Activated CD8-positive, alpha-beta T cell treated with anti-CD3 and anti-CD28 coated beads for 36 hours (primary cell): Measurements from ENCODE around the gene NUP210. TPM values are rescaled to one million over a fixed set of nuclear protein-coding genes. Genes with fewer than 3 reads are reported as not detected.

Experiments used
- ATAC-seq: fragments of 200-7000 bp; cut with Tn5 transposase; one replicate; pipeline ENCODE4 v1.10.0; 2021; ENCODE audit warnings: mild to moderate bottlenecking, moderate library complexity
- CTCF ChIA-PET: fragments of 350-600 bp; sonication (Branson Sonifier 250); formaldehyde crosslinking; loops from one replicate; lab custom pipeline; 2021; ENCODE audit warnings: antibody characterized with exemption; lab: Charles Lee
- POLR2A ChIA-PET: fragments of 350-600 bp; sonication (Branson Sonifier 250); formaldehyde crosslinking; loops from one replicate; lab custom pipeline; 2021; ENCODE audit warnings: antibody characterized with exemption; lab: Charles Lee
- DNase-seq: peaks from one replicate; pipeline ENCODE4 v3.0.0-alpha.2; 2020
- H3K27ac Mint-ChIP-seq: one replicate; pipeline ENCODE4 v1.8.0; 2021; ENCODE audit warnings: mild to moderate bottlenecking, mixed read lengths
- H3K27me3 Mint-ChIP-seq: one replicate; pipeline ENCODE4 v1.8.0; 2021; ENCODE audit warnings: mixed read lengths
- H3K36me3 Mint-ChIP-seq: one replicate; pipeline ENCODE4 v1.8.0; 2021; ENCODE audit warnings: low read depth, mixed read lengths
- H3K4me1 Mint-ChIP-seq: one replicate; pipeline ENCODE4 v1.8.0; 2021; ENCODE audit warnings: low read depth, mixed read lengths
- H3K4me3 Mint-ChIP-seq: one replicate; pipeline ENCODE4 v1.8.0; 2021; ENCODE audit warnings: mild to moderate bottlenecking, moderate library complexity, mixed read lengths
- H3K9me3 Mint-ChIP-seq: one replicate; pipeline ENCODE4 v1.8.0; 2021; ENCODE audit warnings: mixed read lengths
- CTCF ChIP-seq: fragments of 200-600 bp; IDR thresholded peaks from one replicate; pipeline ENCODE4 v1.8.0; 2022; ENCODE audit warnings: antibody characterized with exemption, mild to moderate bottlenecking
- intact Hi-C: fragments of 100-400 bp; cut with micrococcal nuclease; formaldehyde crosslinking; loops from one replicate; pipeline ENCODE4 v1.10.0; 2022
- total RNA-seq, 2 experiments: library from RNA; stranded (reverse); gene quantifications; one replicate each; pipeline ENCODE4 v1.2.3, GENCODE V29; 2021

The NUP210 gene
- total RNA-seq, 2 experiments from 2014 or later, result 142 to 143 TPM

GRCh38 chr3:13373975-13374586 is 46.0 kb downstream of the NUP210 start:
- Mint-ChIP-seq H3K4me1 (no peaks in the 10 kb centered on the region), H3K27ac (no peak overlapping the region)

GRCh38 chr3:13372656-13373055 is 47.5 kb downstream of the NUP210 start:
- TF ChIP-seq CTCF, result no peak
- Mint-ChIP-seq H3K27me3 (no peaks in the 10 kb centered on the region), H3K4me3 (no peak overlapping the region), H3K9me3 (no peaks in the 10 kb centered on the region), H3K4me1 (no peaks in the 10 kb centered on the region), H3K27ac (no peak overlapping the region), H3K36me3 (peaks cover 42% of the 10 kb centered on the region)
- DNase-seq (no peak), ATAC-seq (no peak)
- intact Hi-C loops, result no loop called here
- CTCF ChIA-PET, result interaction anchor here (1.7 kb wide), 1 partner anchor 88 kb away, joined by 3 read pairs; no protein-coding TSS in a partner anchor
- POLR2A ChIA-PET, result no interaction called here

More at GRCh38 chr3:13373975-13374586, 46.0 kb downstream of the NUP210 start:
- H3K27me3 Mint-ChIP-seq, result no peaks in the 10 kb centered on the region
- H3K4me3 Mint-ChIP-seq, result no peak overlapping the region
- POLR2A ChIA-PET, result no interaction called here
- ATAC-seq (no peak), DNase-seq (no peak)
- CTCF ChIA-PET, result no interaction called here
- H3K36me3 Mint-ChIP-seq, result peaks cover 46% of the 10 kb centered on the region
- intact Hi-C loops, result no loop called here
- no peaks in the 10 kb centered on the region for H3K9me3 Mint-ChIP-seq
- TF ChIP-seq CTCF, result no peak

- CTCF ChIA-PET, result interaction anchor here (1.7 kb wide), 1 partner anchor 89 kb away, joined by 3 read pairs; no protein-coding TSS in a partner anchor
- DNase-seq (no peak), ATAC-seq (no peak)
- no peaks in the 10 kb centered on the region for H3K9me3 Mint-ChIP-seq
- H3K4me3 Mint-ChIP-seq, result no peak overlapping the region
- POLR2A ChIA-PET, result no interaction called here
- intact Hi-C loops, result no loop called here
- TF ChIP-seq CTCF, result no peak
- no peaks in the 10 kb centered on the region for H3K27me3 Mint-ChIP-seq
- no peaks in the 10 kb centered on the region for H3K4me1 Mint-ChIP-seq
- peaks cover 43% of the 10 kb centered on the region for H3K36me3 Mint-ChIP-seq
- no peak overlapping the region for H3K27ac Mint-ChIP-seq
These were observed 48.0 kb downstream of the NUP210 start for GRCh38 chr3:13372126-13372525.

GRCh38 chr3:13371100-13372075 is 48.7 kb downstream of the NUP210 start:
- ATAC-seq (no peak), DNase-seq (no peak)
- POLR2A ChIA-PET, result no interaction called here
- Mint-ChIP-seq H3K4me1 (no peaks in the 10 kb centered on the region), H3K27me3 (no peaks in the 10 kb centered on the region), H3K27ac (no peak overlapping the region), H3K36me3 (peaks cover 38% of the 10 kb centered on the region), H3K9me3 (no peaks in the 10 kb centered on the region), H3K4me3 (no peak overlapping the region)
- CTCF ChIA-PET, result interaction anchor here (1.2 to 1.7 kb wide), 2 partner anchors 17 to 90 kb away, joined by 3 to 4 read pairs; no protein-coding TSS in a partner anchor
- intact Hi-C loops, result no loop called here
- TF ChIP-seq CTCF, result no peak
